Right lung (tissue), 5 donors: ENCODE data around the gene COLQ. TPM values are rescaled to one million over a fixed set of nuclear protein-coding genes. Genes with fewer than 3 reads are reported as not detected.

Experiments used
- DNase-seq, 2 donors: peaks; one replicate each; pipeline ENCODE4 v3.0.0-alpha.2; 2013
- polyA plus RNA-seq, 5 donors: library from polyadenylated mRNA; unstranded; fragments of 120-200 nt; gene quantifications; one replicate each; pipeline versions ENCODE4 v1.2.1 to v1.2.3, GENCODE V29; 2013; ENCODE audit warnings: inconsistent platforms in 1 of 5, low replicate concordance in 1 of 5; ENCODE audit not compliant: insufficient read length in 5 of 5, insufficient read depth in 1 of 5

Gene COLQ
- polyA plus RNA-seq, 5 donors, result 7.4 to 12.7 (median 9.0) TPM

DNA sequence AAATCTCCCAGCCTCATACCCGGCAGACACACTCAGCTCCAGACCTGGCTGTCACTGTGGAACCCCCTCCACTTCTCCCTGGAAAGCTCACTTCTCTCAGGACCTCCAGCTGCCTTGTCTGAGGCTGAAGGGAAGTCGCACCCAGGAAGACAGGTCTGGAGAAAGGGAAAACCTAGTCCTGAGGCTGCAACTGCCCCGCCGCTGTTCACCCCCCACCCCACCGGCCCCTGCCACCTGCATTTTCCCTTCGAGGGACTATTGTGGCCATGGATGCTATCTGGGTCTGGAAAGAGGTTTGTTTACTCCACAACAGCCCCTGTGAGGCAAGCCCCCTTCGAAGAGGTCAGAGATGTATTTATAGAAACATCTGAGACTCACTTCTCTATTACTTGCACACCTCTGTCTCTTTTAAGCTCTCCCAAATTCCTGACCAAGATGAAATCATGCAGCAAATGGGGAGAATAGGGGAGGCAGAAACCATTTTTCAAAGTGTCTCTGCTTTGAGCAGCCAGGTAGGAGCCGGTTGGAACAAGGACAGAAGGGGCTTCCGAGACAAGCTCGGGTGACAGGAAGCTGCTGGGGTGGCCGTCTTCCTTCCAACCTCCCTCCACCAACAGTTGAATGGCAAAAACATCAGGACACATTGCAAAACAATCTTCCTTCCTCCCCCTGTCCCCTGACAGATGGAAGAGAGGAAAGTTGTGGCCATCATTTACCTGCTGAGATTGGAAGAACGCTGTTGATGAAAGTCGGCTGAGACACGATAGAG lies 518 bp downstream of the COLQ start:
- no peak for DNase-seq

DNA sequence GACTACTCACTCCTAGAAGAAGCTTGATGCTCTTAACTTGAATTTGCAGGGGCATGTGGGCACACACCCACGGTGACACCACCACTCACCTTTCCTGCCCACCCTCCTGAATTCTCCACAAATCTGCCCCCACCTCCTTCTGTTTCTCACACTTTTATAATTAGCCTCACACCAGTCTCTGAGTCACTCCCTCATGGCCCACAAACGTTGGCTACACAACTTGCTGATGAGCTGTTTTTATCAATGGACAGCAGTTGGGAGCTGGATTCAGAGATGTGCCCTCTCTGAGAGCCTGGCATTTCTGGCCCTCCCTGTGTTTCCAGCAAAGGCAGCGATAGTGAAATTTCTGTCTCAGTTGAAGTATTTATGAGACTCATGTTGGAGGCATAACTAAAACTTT lies 1.3 kb downstream of the COLQ start:
- no peak for DNase-seq

DNA sequence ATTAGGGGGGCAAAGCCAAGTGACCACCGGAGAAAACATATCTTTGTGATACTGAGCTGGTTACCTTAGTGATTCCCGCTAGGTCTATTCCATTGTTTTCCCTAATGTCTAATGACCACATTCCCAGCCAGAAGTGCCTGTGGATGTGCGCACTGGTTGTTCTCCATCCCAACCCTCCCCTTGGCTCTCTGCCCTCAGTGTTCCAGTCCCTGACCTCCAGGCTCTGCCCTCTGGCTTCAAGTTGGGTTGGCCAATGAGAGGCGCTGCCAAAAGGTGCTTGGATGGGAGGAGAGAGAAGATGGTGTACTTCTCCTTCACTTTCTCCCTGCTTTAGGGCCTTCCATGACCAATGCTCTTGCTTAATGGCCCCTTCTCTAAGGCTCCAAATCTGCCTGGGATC lies 2.4 kb downstream of the COLQ start:
- no peak for DNase-seq

DNA sequence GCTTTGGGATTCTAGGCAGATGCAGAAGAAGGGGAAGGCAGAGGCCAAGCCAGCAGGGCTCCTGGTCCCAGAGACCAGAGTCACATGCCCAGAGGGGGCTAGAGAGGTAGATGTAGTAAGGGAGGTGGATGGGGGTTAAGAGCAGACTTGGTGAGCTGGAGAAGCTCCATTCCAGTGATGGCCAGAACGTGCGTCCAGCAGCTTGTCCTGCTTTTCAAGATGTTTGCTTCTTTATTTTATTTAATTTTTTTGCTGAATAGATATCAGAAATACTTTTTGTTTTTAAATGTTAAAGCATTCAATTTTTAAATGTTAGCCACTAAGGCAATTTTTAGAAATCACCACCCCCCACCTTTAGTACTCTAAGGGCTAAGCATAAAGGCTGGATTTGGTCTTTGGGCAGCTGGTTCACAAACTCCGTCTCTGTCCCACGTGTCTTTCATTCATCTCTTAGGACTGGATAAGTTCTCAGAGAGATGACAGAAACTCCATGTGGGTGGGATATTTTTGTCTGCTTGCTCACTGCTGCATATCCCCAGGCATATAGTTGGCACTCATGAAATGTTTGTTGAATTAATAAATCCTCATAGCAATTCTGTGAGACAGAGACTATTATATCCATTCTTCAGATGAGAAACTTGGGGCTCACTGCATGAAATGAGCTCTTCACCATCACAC lies 6.7 kb downstream of the COLQ start:
- DNase-seq, result no peak

DNA sequence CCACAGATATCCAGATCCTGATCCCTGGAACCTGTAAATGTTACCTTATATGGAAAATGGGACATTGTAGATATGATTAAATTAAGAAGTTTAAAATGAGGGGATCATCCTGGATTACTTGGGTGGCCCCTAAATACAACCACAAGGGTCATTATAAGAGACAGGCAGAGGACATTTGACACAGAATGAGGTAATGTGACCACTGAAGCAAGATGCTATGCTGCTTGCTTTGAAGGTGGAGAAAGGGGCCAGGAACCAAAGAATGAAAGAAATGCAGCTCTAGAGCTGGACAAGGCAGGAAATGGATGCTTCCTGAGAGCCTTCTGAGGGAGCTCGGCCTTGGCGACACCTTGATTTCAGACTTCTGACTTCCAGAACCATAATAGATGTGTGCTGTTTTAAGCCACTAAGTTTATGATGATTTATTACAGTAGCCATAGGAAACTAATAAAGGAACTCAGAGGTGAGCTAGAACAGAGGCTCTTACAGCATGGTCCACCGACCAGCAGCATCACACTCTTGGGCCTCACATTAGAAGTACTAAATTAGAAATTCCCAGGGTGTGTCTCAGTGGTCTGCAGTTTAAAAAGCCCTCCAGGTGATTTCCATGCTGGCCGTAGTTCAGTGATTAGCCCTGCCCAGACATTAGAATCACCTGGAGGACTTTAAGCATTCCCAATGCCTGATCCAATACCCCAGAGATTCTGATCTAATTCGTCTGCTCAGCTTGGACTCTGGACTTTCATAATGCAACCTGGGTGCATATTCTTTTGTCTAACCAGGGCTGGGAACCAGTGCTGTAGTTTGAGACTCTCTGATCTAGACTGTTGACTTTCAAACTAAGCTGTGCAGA lies 7.5 kb downstream of the COLQ start:
- DNase-seq, result no peak

DNA sequence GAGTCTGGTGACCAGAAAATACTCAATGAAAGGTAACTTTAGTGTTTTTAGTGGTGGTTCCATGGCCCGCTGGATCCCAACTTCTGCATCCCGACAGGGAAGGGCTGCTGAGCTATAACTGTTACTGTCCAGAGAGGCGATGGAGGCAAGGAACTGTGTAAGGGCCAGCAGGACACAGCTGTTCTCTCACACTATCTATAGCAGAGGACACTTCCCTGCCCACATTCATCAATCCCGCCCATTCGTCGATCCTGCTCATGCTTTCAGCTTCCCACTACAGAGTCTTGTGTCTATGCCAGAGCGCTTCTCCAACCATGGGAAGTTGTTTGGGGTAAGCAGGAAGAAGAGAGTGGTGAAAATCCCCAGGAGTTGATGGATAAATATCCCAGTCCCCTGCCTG lies 8.4 kb downstream of the COLQ start:
- peak; percentile 45 to 51 for DNase-seq

DNA sequence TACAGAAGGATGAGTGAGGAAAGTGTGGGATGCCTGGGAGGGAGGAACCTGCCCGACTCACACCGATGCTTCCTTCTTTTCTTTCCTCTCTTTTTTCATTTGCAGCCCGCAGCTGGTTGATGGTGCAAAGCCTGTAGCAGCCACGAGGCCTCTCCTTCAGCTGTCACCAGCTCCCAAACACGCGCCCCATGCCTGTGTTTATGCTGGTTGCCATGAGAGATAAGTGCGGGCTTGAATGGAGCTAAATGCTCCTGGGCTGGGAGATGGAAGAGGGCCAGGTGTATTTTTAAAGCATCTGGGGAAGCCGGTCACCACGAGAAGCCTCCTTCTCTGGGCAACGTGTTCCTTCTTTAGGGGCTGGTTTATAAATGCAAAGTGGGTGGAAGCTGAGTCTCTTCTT lies 9.3 kb downstream of the COLQ start:
- DNase-seq, result peak; percentile 79 to 82

DNA sequence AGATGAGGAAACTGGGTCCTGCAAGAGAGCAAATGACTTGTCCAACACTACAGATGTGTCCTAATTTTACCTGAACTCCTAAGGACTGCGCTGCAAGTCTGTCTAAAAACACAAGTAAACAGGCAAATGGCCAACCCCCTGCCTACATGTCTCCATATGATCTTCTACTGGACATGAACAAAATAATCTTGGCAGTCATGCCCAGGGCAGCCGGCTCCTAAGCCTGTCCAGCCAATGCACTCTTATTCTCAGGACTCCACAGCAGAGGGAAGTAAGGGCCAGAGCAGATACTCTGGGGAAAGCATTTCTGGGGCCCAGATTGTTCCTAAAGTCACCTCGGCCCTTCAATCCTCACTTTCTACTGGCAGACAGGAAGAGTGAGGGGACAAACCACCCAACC lies 10.3 kb downstream of the COLQ start:
- DNase-seq, result no peak

DNA sequence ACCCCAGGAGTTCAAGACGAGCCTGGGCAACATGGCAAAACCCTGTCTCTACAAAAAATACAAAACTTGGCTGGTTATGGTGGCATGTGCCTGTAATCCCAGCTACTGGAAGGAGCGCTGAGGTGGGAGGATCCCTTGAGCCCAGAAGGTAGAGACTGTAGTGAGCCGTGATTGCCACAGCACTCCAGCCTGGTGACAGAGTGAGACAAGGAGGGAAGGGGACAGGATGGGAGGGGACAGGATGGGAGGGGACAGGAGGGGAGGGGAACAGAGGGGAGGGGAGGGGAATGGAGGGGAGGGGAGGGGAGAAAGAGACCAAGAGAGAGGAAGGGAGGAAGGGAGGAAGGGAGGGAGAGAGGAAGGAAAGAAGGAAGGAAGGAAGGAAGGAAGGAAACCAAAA lies 11.0 kb downstream of the COLQ start:
- DNase-seq, result no peak

DNA sequence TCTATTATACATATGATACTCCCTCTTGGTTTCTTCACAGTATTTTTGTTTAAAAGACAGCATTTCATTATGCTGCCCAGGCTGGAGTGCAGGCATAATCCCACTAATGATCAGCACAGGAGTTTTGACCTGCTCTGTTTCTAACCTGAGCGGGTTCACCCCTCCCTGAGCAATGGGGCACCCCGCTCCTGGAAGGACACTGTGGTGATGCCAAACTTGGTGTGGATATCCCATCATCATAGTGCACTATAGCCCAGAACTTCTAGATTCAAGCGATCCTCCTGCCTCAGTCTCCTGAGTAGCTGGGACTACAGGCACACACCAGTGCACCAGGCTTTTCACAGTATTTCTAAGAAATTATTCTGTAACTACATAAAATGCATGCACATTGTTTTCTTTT lies 14.9 kb downstream of the COLQ start:
- DNase-seq, result no peak

DNA sequence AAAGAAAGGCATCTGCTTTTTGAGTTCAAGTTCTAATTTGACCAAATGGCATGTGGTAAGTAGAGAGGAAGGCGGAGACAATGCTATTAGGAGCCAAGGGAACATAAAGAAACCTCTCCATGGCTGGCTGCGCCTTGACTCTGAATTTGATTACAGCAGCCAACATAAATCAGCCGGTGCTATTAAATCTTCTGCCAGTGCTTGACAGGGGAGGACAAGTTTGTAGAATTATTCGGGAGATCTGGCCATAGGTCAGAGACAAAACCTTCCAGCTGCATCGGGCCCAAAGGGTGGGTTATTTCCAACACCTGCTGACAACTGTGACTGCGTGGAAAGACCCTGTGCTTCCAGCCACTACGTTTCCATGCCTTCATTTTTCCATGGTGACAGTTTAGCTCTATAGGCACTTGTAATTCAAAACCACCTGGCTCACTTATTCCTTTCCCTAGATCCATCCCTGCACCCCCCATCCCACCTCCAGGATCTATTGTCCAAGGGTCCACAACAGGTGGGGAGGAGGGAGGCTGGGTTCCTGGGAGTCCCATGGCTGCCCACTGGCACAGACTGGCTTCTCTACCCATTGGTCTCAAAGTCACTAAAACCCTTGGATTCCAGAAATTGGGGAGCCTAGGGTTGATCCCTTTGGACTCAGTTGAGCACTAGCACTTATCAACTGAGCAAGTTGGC lies 15.9 kb downstream of the COLQ start:
- no peak for DNase-seq

DNA sequence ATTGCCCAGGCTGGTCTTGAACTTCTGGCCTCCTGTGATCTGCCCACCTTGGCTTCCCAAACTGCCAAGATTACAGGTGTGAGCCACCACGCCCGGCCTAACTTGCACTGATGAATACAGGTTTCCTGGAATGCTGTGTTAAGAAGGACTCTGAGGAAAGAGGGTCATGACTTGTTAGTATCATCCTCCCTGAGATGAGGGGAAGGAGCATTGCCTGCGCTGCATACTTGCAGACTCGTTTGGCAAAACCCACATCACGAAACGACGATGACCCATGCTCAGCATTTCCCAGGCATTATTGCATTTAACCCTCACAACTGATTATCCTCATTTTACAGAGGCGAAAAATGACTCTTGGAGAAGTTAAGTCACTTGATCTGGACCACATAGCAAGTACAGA lies 18.9 kb downstream of the COLQ start:
- no peak for DNase-seq

DNA sequence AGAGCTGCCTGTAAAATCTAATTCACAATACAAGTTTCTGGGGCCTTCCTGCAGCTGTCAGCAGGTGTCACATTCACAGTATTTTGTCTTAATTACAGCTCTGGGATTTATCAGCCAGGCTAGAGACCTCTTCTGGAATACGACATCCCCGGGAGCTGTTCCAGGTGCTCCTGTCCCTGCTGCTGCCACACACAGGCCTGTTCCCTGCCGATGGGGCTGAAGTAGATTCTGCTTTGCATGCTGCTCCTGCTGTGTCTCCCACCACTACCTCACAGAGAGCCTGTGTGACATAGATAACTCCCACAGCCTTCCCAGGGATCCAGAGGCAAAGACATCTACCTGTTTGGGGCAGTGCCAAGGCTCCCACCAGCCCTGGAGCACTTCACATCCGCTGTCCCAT lies 20.4 kb downstream of the COLQ start:
- no peak for DNase-seq

DNA sequence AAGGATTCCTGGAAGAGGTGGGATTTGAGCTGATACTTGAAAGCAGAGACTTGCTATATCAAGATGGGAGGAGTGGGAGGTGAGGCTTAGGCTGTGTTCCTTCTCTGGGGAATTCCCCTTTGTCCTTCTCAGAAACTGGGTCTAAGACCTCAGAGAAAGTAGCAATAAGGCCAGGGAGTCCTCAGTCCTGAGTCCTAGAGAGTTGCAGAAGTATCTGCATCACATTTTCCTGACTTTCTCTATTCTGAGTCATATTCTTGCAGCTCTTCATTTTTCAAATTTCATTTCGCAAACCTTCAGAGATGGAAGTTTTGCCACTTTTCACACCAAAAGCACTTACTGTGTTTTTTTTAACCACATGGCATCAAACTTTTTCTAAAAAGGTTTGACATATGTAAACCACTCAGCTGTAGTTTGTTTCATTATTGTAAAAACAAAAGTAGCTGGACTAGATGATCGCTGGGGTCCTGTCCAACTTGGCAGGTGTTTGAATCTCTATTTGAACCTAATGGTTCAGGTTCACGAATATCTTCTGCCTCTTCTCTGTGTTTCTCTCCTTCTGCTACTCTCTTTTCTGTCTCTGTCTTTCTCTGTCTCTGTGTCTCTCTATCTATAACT lies 21.3 kb downstream of the COLQ start:
- DNase-seq, result no peak

DNA sequence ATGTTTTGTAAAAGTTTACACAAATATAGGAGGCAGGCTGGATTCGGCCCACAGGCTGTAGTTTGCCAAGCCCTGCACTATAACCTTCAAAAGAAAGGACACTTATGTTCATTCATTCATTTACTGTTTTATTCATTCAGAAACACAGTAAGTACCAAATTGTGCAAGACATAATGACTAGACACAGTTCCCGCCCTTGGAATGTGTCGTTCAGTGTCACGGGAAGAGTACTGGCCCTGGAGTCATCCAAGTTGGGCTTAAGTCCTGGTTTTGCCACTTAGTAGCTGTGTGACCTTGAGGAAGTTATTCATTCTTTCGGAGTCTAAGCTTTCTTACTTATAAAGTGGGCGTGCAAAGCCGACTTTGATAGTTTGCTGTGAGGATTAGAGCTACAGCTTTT lies 22.0 kb downstream of the COLQ start:
- DNase-seq, result no peak

DNA sequence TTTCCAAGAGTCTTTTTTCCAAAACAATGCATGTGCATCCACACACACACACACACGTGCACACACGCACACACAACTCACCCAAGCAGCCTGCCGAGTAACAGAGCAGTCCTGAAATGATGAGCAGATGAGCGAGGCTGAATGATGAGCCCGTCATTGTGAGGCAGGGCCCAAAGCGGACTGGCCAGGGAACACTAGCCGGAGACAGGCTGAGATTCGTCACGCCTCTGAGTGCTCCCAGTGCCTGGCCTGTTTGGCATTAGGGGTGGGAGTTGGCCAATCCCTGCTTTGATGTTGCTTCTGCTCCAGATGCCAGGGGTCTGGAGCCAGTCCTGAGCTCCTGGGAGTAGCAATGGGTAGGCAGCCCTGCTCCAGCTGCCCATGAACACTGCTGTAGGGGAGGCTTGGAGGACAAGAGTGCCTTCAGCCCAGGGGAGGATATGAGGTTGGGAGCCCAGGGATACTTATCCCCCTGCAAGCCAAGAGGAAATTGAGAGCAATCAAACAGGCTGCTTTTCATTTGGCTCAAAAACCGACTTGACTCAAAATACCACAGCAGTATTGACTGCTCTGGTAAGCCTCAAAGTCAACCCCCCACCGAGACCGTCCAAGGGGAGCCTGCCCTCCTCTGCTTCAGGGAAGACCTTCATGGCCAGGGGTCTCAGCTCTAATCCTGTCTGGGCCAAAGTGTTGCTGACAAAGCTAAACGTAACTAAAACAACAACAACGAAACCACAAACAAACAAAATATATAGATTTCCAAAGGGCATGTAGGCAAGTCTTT lies 22.9 kb downstream of the COLQ start:
- DNase-seq, result no peak

DNA sequence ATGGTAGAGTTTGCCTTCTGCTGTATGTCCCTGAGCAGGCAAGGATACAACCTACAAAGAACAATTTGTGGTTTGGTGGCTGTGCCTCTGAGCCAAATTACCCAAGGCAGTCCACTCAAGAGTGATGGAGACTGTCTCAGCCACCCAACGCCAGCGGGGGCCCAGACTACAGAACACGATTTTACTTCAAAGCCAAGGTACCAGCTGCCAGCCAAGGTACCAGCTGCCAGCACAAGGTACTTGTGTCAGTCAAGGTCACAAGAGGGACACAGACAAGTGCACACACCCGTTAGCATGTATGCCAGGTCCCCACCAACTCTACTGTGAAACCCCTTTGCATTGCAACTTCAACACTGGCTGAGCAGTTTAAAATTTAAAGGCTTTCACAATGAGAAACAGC lies 23.5 kb downstream of the COLQ start:
- DNase-seq, result no peak

DNA sequence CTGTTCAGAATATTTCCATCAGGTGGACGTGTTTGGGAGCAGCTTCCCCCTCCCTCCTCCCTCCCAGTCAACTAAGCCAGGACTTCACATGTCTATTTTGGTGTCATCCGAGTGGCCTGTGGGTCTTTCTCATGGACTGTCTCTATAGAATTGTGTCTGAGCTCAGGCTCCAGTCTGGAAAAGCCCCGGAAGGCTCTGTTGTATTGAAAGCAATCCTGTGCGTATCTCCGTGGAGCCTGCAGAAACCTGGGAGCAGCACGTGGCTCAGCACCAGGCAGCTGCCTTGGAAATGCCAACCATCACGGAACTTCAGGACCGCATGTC lies 25.2 kb downstream of the COLQ start:
- DNase-seq, result no peak

DNA sequence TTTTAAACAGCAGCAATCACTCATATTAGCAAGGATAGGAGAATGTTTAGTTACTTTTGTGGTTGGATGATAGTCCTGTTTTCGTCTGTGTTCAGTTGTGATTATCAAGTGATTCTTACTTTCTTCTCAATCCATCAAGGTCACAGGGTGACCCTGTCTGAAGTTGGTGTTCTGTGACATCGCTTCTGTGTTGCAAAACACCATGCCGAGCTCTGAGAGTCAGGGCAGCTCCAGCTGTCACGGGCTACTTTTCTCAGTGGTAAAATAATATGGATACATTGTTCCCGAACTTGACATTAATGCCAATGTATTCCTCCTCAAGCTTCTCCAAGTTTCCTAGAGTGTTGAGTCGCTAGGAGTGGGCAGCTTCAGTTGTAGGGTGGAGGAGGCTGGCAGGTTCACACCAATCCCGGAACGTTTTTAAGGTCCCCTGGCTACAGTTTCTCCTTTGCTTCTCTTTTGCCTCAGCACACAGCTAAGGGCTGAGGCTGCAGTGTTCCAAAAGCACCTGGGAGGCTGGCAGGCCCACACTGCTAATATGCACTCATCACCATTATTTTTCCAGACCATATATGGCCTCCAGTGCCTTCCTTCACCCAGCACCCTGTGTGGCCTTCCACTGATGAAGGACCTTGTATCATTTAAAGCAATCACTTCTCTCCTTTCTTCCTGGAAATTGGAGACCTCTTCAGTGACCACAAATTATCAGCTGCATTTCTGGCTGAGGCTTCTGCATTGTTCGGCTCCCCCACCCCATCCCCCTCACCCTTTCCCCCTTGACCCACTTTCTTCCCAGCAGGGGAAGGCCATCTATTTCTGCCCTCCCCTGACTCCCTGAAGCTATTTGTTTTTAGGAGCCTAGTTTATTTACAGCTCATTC lies 25.8 kb downstream of the COLQ start:
- DNase-seq, result no peak

DNA sequence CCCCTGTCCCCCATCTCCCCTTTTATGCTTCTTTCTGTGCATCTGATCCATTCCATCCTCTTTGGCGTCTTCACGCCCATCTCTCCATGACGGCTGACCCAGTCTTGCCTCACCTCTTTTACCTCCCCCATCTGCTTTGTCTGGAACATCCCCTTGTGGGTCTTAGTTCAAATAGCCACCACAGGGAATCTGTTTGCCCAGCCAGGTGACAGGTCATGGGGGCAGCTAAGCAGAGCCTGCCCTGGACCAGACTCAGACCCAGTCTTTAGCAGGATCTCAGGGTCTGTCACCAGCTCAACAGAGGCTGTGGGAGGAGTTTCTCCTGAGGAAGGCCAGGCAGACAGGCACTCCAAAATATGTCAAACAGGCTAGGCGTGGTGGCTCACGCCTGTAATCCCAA lies 28.1 kb downstream of the COLQ start:
- no peak for DNase-seq
